ENCODE results near the gene MT1X. TPM values are rescaled to one million over a fixed set of nuclear protein-coding genes. Genes with fewer than 3 reads are reported as not detected.
A peak's percentile ranks its signal among the peaks of the same experiment; 100 is the strongest.

MT1X gene
- total RNA-seq, 1 experiment from 2014 or later: 374 TPM

- H3K79me2 ChIP-seq (ENCODE audit: low read length): no peaks in the 10 kb centered on the region
- peaks cover 34% of the 10 kb centered on the region for H3K4me1 ChIP-seq (ENCODE audit: low read length)
- no peak for DNase-seq
- H3K4me2 ChIP-seq (ENCODE audit: low read depth, low read length, poor library complexity, severe bottlenecking): no peak overlapping the region
- no peak overlapping the region for H3K27ac ChIP-seq (ENCODE audit: low read length)
- no peaks in the 10 kb centered on the region for H3K9me3 ChIP-seq (ENCODE audit: low read length)
- no peak overlapping the region for H3K4me3 ChIP-seq (ENCODE audit: low read length)
- H3K9ac ChIP-seq (ENCODE audit: low read length): no peak overlapping the region
- no peaks in the 10 kb centered on the region for H4K20me1 ChIP-seq (ENCODE audit: insufficient read depth, low read depth, low read length)
- H2AFZ ChIP-seq (ENCODE audit: low read length): no peak overlapping the region
- H3K9me2 ChIP-seq (replicated peaks; ENCODE audit: insufficient read depth, low read length): no peaks in the 10 kb centered on the region
- no peaks in the 10 kb centered on the region for H3K27me3 ChIP-seq (ENCODE audit: low read length)
- no peaks in the 10 kb centered on the region for H3K36me3 ChIP-seq (ENCODE audit: insufficient read depth, low read length)
These were observed 43.2 kb upstream of the MT1X start for GRCh38 chr16:56639045-56639444.

DNA sequence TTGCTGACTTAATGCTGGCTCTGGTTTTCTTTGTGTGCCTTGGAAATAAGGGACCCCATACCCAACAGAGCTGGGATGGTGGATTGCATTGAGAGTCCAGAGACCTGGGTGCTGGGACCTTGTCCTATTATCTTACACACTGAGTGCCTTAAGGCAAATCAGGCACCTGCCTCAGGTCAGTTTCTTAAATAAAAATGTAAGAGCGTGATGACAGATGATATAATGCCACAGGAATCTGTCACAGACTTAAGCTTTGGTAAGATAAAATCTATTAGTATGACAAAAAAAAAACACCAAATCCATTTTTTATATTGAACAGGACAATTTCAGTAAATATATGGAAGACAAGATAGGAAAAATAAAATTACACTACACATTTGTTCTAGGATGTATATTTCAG is 42.2 kb upstream of the MT1X start:
- H3K4me1 ChIP-seq (ENCODE audit: low read length): peaks cover 45% of the 10 kb centered on the region
- no peak overlapping the region for H3K4me3 ChIP-seq (ENCODE audit: low read length)
- no peaks in the 10 kb centered on the region for H3K9me2 ChIP-seq (replicated peaks; ENCODE audit: insufficient read depth, low read length)
- no peak overlapping the region for H2AFZ ChIP-seq (ENCODE audit: low read length)
- DNase-seq: no peak
- no peaks in the 10 kb centered on the region for H4K20me1 ChIP-seq (ENCODE audit: insufficient read depth, low read depth, low read length)
- H3K9ac ChIP-seq (ENCODE audit: low read length): no peak overlapping the region
- H3K36me3 ChIP-seq (ENCODE audit: insufficient read depth, low read length): no peaks in the 10 kb centered on the region
- H3K9me3 ChIP-seq (ENCODE audit: low read length): no peaks in the 10 kb centered on the region
- no peaks in the 10 kb centered on the region for H3K79me2 ChIP-seq (ENCODE audit: low read length)
- H3K4me2 ChIP-seq (ENCODE audit: low read depth, low read length, poor library complexity, severe bottlenecking): no peak overlapping the region
- no peak overlapping the region for H3K27ac ChIP-seq (ENCODE audit: low read length)
- no peaks in the 10 kb centered on the region for H3K27me3 ChIP-seq (ENCODE audit: low read length)

- Histone ChIP-seq H3K27me3 (ENCODE audit: low read length) (no peaks in the 10 kb centered on the region), H3K4me1 (ENCODE audit: low read length) (peaks cover 56% of the 10 kb centered on the region), H3K9me2 (replicated peaks; ENCODE audit: insufficient read depth, low read length) (no peaks in the 10 kb centered on the region), H3K9ac (ENCODE audit: low read length) (no peak overlapping the region), H4K20me1 (ENCODE audit: insufficient read depth, low read depth, low read length) (no peaks in the 10 kb centered on the region), H3K79me2 (ENCODE audit: low read length) (no peaks in the 10 kb centered on the region), H3K4me2 (ENCODE audit: low read depth, low read length, poor library complexity, severe bottlenecking) (no peak overlapping the region), H3K9me3 (ENCODE audit: low read length) (no peaks in the 10 kb centered on the region), H2AFZ (ENCODE audit: low read length) (no peak overlapping the region), H3K27ac (ENCODE audit: low read length) (no peak overlapping the region), H3K36me3 (ENCODE audit: insufficient read depth, low read length) (no peaks in the 10 kb centered on the region), H3K4me3 (ENCODE audit: low read length) (no peak overlapping the region)
- no peak for DNase-seq
These were observed 41.1 kb upstream of the MT1X start for GRCh38 chr16:56641166-56641565.

DNA sequence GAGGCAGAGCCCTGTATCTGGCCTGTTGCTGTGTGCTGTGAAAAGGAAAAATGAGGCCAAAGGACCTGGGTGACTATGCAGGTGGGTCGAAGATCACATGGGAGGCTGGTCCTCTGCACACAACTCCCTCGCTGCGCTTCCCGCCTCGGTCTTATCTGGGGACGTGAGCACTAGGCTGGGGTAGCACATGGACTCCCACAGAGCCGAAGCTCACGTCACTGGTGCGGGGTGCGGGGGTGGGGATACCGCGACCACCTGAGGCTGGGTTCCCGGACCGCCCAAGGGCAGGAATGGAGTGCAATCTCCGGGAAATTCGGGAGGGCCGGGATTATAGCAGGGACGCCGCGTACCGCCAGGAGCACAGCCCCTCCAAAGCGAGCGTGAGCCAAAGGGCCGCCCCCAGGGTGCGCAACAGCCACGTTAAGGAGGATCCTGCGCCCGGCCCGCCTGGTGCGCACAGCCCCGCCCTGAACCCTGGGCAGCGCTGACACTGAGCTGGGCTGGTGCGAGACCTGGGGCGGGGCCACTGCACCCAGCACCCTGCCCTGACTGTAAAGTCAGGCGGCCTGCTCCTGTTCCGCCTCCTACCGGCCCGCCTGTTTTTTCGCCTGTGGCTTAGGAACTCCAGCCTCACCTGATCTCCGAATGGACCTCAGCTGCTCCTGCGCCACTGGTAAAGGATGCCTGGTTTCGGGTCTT is 39.0 kb upstream of the MT1X start:
- peak overlapping the region; percentile 58; the same call in 1 of the 2 replicates for H2AFZ ChIP-seq (ENCODE audit: low read length)
- H3K79me2 ChIP-seq (ENCODE audit: low read length): no peaks in the 10 kb centered on the region
- H3K9me2 ChIP-seq (replicated peaks; ENCODE audit: insufficient read depth, low read length): no peaks in the 10 kb centered on the region
- peak; percentile 96 for DNase-seq
- peak overlapping the region; percentile 69 for H3K9ac ChIP-seq (ENCODE audit: low read length)
- H3K27ac ChIP-seq (ENCODE audit: low read length): no peak overlapping the region
- no peaks in the 10 kb centered on the region for H3K36me3 ChIP-seq (ENCODE audit: insufficient read depth, low read length)
- H3K27me3 ChIP-seq (ENCODE audit: low read length): no peaks in the 10 kb centered on the region
- H3K4me2 ChIP-seq (ENCODE audit: low read depth, low read length, poor library complexity, severe bottlenecking): peak overlapping the region; percentile 66
- peaks cover 65% of the 10 kb centered on the region for H3K4me1 ChIP-seq (ENCODE audit: low read length)
- H3K9me3 ChIP-seq (ENCODE audit: low read length): no peaks in the 10 kb centered on the region
- no peaks in the 10 kb centered on the region for H4K20me1 ChIP-seq (ENCODE audit: insufficient read depth, low read depth, low read length)
- peak overlapping the region; percentile 62 for H3K4me3 ChIP-seq (ENCODE audit: low read length)

DNA sequence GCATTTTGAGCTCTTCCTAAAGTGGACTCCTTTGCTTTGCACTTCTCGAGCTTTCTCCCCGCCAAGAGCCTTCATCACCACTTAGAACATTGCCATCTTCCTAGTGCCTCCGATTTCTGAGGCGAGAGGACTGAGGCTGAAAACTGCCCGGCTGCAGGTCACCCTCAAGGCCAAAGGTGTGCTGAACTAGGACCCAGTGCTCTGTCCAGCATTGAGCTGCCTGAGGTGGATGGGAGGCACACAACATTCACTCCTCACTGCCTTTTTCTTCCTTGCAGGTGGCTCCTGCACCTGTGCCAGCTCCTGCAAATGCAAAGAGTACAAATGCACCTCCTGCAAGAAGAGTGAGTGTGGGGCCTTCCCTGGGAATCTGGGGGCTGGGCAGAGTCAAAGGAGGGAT is 38.4 kb upstream of the MT1X start:
- no peaks in the 10 kb centered on the region for H3K36me3 ChIP-seq (ENCODE audit: insufficient read depth, low read length)
- peak overlapping the region; percentile 66 for H3K4me2 ChIP-seq (ENCODE audit: low read depth, low read length, poor library complexity, severe bottlenecking)
- no peaks in the 10 kb centered on the region for H3K9me3 ChIP-seq (ENCODE audit: low read length)
- H3K27ac ChIP-seq (ENCODE audit: low read length): no peak overlapping the region
- peak overlapping the region; percentile 62 for H3K4me3 ChIP-seq (ENCODE audit: low read length)
- H3K79me2 ChIP-seq (ENCODE audit: low read length): no peaks in the 10 kb centered on the region
- H3K9ac ChIP-seq (ENCODE audit: low read length): peak overlapping the region; percentile 69
- no peaks in the 10 kb centered on the region for H4K20me1 ChIP-seq (ENCODE audit: insufficient read depth, low read depth, low read length)
- no peak for DNase-seq
- H3K4me1 ChIP-seq (ENCODE audit: low read length): peaks cover 64% of the 10 kb centered on the region
- H2AFZ ChIP-seq (ENCODE audit: low read length): peak overlapping the region; percentile 50; the same call in 1 of the 2 replicates
- H3K27me3 ChIP-seq (ENCODE audit: low read length): no peaks in the 10 kb centered on the region
- H3K9me2 ChIP-seq (replicated peaks; ENCODE audit: insufficient read depth, low read length): no peaks in the 10 kb centered on the region

DNA sequence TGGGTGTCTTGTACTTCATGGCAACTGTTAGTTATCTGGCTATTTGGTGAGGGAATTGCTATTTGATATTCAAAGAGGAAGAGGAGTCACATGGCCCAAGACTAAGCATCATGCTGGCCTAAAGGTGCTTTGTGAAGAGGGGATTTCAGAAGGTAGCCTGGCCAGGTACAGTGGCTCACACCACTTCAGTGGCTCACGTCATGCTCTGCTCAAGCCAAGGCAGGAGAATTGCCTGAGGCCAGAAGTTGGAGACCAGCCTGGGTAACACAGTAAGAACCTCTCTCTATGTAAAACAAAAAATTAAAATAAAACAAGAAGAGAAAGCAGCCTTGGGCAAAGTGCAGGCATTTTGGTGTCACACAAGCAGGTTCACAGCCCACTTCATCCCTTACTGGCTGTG is 37.0 kb upstream of the MT1X start:
- no peak overlapping the region for H3K4me3 ChIP-seq (ENCODE audit: low read length)
- no peaks in the 10 kb centered on the region for H3K36me3 ChIP-seq (ENCODE audit: insufficient read depth, low read length)
- no peaks in the 10 kb centered on the region for H3K79me2 ChIP-seq (ENCODE audit: low read length)
- peaks cover 56% of the 10 kb centered on the region for H3K4me1 ChIP-seq (ENCODE audit: low read length)
- H3K27ac ChIP-seq (ENCODE audit: low read length): no peak overlapping the region
- no peak overlapping the region for H2AFZ ChIP-seq (ENCODE audit: low read length)
- no peaks in the 10 kb centered on the region for H3K9me3 ChIP-seq (ENCODE audit: low read length)
- H3K4me2 ChIP-seq (ENCODE audit: low read depth, low read length, poor library complexity, severe bottlenecking): peak overlapping the region; percentile 12
- no peaks in the 10 kb centered on the region for H4K20me1 ChIP-seq (ENCODE audit: insufficient read depth, low read depth, low read length)
- no peaks in the 10 kb centered on the region for H3K27me3 ChIP-seq (ENCODE audit: low read length)
- H3K9me2 ChIP-seq (replicated peaks; ENCODE audit: insufficient read depth, low read length): no peaks in the 10 kb centered on the region
- H3K9ac ChIP-seq (ENCODE audit: low read length): 0 out of 2 replicates have a peak overlapping the region, but pooled peaks have one; percentile 11
- no peak for DNase-seq

DNA sequence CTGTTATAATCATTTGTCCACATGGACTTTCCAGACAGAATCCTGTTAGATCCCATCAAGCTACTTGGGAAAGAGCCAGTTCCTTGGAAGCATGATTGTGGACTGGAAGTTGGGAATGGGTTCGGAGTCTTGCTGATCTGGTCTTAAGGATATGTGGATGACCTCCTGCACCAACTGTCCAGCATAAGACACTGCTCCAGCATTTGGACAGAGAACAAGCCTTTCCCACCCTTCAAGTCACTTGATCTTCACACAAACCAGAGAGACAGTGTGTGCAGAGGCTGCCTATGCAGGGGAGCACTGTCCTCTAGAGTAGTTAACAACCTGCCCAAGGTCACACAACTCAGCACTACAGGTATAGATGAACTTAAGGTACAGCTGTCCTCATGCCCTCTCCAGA is 36.4 kb upstream of the MT1X start:
- Histone ChIP-seq H3K4me3 (ENCODE audit: low read length) (no peak overlapping the region), H3K9me3 (ENCODE audit: low read length) (no peaks in the 10 kb centered on the region), H4K20me1 (ENCODE audit: insufficient read depth, low read depth, low read length) (no peaks in the 10 kb centered on the region), H3K4me1 (ENCODE audit: low read length) (peaks cover 56% of the 10 kb centered on the region), H3K27ac (ENCODE audit: low read length) (no peak overlapping the region; the same call in 1 of the 2 replicates), H3K79me2 (ENCODE audit: low read length) (no peaks in the 10 kb centered on the region), H3K36me3 (ENCODE audit: insufficient read depth, low read length) (no peaks in the 10 kb centered on the region), H2AFZ (ENCODE audit: low read length) (no peak overlapping the region), H3K9me2 (replicated peaks; ENCODE audit: insufficient read depth, low read length) (no peaks in the 10 kb centered on the region), H3K9ac (ENCODE audit: low read length) (no peak overlapping the region), H3K4me2 (ENCODE audit: low read depth, low read length, poor library complexity, severe bottlenecking) (peak overlapping the region; percentile 57), H3K27me3 (ENCODE audit: low read length) (no peaks in the 10 kb centered on the region)
- DNase-seq: no peak

DNA sequence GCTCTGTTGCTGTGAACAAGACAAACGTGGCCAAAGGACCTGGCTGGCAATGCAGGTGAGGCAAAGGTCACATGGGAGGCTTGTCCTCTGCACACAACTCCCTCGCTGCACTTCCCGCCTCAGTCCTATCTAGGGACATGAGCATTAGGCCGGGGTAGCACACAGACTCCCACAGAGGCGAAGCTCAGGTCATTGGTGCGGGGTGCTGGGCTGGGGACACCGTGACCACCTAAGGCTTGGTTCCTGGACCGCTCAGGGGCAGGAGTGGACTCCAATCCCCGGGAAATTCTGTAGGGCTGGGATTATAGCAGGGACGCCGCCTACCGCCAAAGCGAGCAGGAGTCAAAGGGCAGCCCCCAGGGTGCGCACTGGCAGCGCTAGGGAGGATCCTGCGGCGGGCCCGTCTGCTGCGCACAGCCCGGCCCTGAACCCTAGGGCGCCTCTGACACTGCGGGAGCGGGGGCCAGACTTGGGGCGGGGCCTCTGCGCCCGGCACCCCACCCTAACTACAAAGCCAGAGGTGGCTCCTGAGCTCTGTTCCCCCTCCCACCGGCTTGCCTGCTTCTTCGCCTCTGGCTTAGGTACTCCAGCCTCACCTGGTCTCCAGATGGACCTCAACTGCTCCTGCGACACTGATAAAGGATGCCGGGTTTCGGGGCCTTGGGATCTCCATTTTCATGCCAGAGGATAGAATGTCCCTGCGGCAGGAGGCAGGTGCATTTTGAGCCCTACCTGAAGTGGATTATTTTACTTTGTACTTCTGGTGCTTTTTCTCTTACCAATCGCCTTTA is 34.4 kb upstream of the MT1X start:
- H3K9me3 ChIP-seq (ENCODE audit: low read length): no peaks in the 10 kb centered on the region
- no peak overlapping the region for H3K4me3 ChIP-seq (ENCODE audit: low read length)
- H2AFZ ChIP-seq (ENCODE audit: low read length): no peak overlapping the region
- H3K9me2 ChIP-seq (replicated peaks; ENCODE audit: insufficient read depth, low read length): no peaks in the 10 kb centered on the region
- no peak overlapping the region for H3K27ac ChIP-seq (ENCODE audit: low read length)
- H3K36me3 ChIP-seq (ENCODE audit: insufficient read depth, low read length): no peaks in the 10 kb centered on the region
- no peak for DNase-seq
- no peak overlapping the region for H3K9ac ChIP-seq (ENCODE audit: low read length)
- H3K79me2 ChIP-seq (ENCODE audit: low read length): no peaks in the 10 kb centered on the region
- no peaks in the 10 kb centered on the region for H4K20me1 ChIP-seq (ENCODE audit: insufficient read depth, low read depth, low read length)
- H3K27me3 ChIP-seq (ENCODE audit: low read length): no peaks in the 10 kb centered on the region
- no peak overlapping the region for H3K4me2 ChIP-seq (ENCODE audit: low read depth, low read length, poor library complexity, severe bottlenecking)
- H3K4me1 ChIP-seq (ENCODE audit: low read length): peaks cover 53% of the 10 kb centered on the region
